GM18508 (cell line): Measurements from ENCODE around the gene NPHS2.
"Not testable (repeated sequence)": the region's sequence is repeated elsewhere in the genome, so short reads cannot be mapped to it uniquely, and the experiment has no call there.

Source experiments
- ATAC-seq: cut with Tn5 transposase; IDR thresholded peaks from one replicate; pipeline ENCODE4 v1.9.1; 2021; ENCODE audit warnings: moderate number of reproducible peaks; ENCODE audit not compliant: insufficient read depth, unreplicated experiment

The NPHS2 gene

DNA sequence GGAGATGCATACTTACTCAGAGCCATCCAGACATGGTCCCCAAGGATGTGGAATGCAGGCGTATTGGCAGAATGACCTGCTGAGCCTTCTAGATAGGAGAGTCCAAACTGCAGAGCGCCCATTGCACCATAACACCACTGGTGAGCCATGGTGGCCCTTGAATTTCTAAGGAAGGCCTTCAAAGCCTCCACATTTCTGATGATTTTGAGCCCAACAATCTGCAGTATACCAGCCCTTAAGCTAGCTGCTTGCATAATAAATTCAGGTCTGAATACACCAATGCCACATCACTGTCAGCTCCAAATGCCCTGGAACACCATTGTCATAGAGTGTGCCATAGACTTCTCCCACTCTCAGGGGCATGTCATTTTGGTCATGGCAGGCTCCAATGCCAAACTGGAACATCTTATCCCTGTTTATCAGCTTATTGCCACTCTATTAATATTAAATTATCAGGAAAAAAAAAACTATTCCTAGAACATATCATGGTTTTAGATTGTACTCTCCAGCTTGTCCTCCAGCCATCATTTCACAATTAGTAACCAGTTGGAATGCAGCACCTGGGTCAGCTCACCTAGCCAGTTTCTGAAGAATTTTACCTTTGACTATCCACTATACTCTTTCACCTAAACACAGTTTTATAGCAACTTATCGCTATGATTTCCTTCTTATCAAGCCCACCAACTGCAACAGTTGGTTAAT lies 26.9 kb downstream of the NPHS2 start:
- no peak for ATAC-seq

DNA sequence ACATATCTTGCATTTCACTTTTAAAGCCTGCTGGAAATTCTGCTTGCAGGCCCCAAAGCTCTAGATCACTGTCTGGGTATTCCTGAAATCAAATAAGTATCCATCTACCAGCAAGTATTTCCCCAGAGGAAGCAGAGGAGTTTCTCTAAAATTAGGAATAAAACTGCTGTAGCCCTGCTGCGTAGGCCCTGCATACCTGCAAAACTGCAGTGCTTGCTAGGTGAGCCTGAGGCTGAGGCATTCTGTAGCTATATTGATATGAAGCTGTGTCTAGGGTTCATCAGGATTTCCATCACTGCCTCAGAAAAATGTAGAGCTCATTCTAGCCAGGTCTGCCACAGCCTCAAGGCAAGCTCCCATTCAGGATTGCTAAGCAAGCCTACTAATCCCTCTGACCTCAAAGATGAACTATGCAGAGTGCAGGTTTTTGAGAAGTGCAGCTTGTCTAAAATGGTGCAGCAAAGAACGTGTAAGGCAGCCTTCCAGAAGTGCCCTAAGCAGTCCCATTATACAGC lies 28.7 kb downstream of the NPHS2 start:
- no peak for ATAC-seq

DNA sequence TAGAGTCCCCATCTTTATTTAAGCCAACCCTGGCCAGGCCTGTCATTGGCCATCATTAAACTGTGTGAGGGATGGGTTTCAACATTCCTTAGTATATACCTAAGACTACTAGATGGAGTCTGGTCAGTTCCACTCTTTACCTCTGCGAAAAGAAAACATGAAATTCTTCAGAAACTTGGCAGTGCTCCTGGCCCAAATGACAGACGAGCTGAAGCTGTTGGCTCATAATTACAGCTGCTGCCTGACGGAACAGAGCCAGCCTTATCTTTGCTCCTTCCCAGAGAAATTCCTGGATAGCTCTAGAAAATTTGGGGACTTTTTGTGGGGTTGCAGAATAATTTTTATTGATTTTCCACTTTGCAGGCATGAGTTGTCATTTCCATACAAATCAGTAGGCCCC lies 30.4 kb downstream of the NPHS2 start:
- no peak for ATAC-seq

GRCh38 chr1:179541774-179542173 lies 34.0 kb downstream of the NPHS2 start:
- ATAC-seq = no peak

DNA sequence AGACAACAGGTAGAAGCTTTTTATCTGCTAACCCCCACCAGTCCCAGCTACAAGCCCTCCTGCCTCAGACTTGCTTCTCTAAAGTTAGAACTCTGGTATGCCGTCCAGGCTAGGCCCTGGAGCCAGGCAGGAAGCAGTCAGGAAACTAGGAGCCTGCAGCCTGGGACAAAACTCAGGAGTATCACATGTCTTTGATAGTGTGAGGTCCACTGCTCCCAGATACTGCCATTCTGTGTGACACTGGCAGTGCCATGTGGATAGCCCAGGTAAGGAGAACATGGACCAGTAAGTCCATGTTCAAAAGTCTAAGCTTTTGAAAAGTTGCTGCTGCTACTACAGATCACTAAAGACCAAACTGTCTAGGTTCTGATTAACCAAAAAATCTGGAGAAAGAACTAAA lies 45.4 kb downstream of the NPHS2 start:
- no peak for ATAC-seq

- ATAC-seq = no peak
Observed at GRCh38 chr1:179529482-179530195, 46.1 kb downstream of the NPHS2 start.

GRCh38 chr1:179518544-179518943 lies 57.2 kb downstream of the NPHS2 start:
- ATAC-seq = not testable (repeated sequence)

- no peak for ATAC-seq
Observed at GRCh38 chr1:179516976-179517705, 58.6 kb downstream of the NPHS2 start.

- ATAC-seq = peak; percentile 76
Observed at GRCh38 chr1:179510038-179510437, 65.7 kb downstream of the NPHS2 start.

- no peak for ATAC-seq
Observed at GRCh38 chr1:179509384-179509783, 66.4 kb downstream of the NPHS2 start.

DNA sequence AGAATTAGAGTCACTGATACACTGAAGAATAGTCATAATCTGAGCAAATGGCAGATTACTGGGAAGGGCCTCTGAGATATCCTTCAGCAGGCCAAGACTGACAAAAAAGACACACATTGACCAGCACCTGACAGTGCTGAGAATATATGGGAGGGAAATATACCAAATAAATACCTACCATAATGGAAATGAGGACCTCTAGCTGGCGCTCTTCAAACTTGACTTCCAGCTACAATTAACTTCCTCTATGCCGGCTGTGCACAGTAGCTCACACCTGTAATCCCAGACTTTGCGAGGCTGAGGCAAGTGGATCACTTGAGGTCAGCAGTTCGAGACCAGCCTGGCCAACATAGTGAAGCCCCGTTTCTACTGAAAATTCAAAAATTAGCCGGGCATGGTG lies 69.5 kb downstream of the NPHS2 start:
- no peak for ATAC-seq
